Effector memory CD4-positive, alpha-beta T cell (primary cell): ENCODE measurements around the gene MYO16.
"Not testable (repeated sequence)": the region's sequence is repeated elsewhere in the genome, so short reads cannot be mapped to it uniquely, and the experiment has no call there.

Source experiments
- DNase-seq, 3 donors: peaks; one replicate each; pipeline ENCODE4 v3.0.0-alpha.2; 2020
- H3K27ac ChIP-seq: 2 replicates; pipeline ENCODE4 v1.7.0; 2013; ENCODE audit warnings: mild to moderate bottlenecking, low read length, moderate library complexity; ENCODE audit not compliant: insufficient read depth, poor library complexity, severe bottlenecking
- H3K27me3 ChIP-seq: replicated peaks from 2 replicates; pipeline ENCODE4 v1.7.0; 2013; ENCODE audit warnings: mild to moderate bottlenecking, low read length; ENCODE audit not compliant: insufficient read depth, control insufficient read depth, poor library complexity, severe bottlenecking
- H3K36me3 ChIP-seq: 2 replicates; pipeline ENCODE4 v1.7.0; 2013; ENCODE audit warnings: mild to moderate bottlenecking, low read length, moderate library complexity; ENCODE audit not compliant: control insufficient read depth, insufficient read depth
- H3K4me1 ChIP-seq: 2 replicates; pipeline ENCODE4 v1.7.0; 2013; ENCODE audit warnings: low read length, mild to moderate bottlenecking; ENCODE audit not compliant: control insufficient read depth, insufficient read depth, poor library complexity, severe bottlenecking
- H3K4me3 ChIP-seq: 2 replicates; pipeline ENCODE4 v1.7.0; 2013; ENCODE audit warnings: low read length, low read depth, mild to moderate bottlenecking; ENCODE audit not compliant: insufficient read depth, poor library complexity, severe bottlenecking
- H3K9me3 ChIP-seq: 2 replicates; pipeline ENCODE4 v1.7.0; 2013; ENCODE audit warnings: mild to moderate bottlenecking, low read length, moderate library complexity; ENCODE audit not compliant: control insufficient read depth

MYO16 gene

DNA sequence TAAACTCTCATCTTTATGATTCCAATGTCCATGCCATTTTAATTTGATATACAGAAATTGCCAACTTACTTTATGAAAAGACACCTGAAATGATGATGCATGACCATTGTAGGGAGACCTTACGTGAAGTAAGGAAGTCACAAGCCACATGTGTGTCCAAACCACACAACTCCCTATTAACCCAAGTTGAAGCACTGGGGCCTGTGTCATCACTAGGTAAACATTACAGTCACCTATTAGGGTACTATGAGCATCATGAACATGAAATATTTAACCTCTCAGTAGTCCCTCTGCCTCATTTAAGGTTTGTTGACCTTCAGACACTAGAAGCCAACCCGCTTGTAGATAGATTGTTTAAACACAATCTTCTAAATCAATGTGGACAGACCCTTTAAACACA is 580.1 kb downstream of the MYO16 start:
- H3K9me3 ChIP-seq = no peaks in the 10 kb centered on the region
- H3K4me3 ChIP-seq = no peak overlapping the region
- DNase-seq = no peak
- H3K4me1 ChIP-seq = no peaks in the 10 kb centered on the region
- no peaks in the 10 kb centered on the region for H3K36me3 ChIP-seq
- H3K27me3 ChIP-seq = no peaks in the 10 kb centered on the region
- H3K27ac ChIP-seq = no peak overlapping the region

DNA sequence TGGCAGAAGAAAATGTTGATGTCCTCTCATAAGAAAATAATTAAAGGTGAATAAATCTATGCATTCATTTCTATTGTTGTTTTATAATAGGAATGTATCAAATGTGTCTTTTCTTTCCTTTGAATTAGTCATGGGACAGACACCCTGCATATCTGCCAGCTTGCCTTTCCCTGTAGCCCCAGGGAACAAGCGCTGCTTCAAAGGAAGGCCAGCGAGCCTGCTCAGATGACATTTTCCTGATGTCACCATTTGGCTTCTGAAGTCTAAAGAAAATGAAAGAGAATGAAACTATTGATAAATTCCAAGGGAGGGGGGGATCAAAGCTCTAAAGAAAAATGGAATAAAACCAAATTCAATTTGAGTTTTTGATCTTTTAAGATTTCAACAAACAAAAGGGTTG is 582.2 kb downstream of the MYO16 start:
- DNase-seq = no peak
- Histone ChIP-seq H3K27ac (no peak overlapping the region), H3K9me3 (no peaks in the 10 kb centered on the region)

DNA sequence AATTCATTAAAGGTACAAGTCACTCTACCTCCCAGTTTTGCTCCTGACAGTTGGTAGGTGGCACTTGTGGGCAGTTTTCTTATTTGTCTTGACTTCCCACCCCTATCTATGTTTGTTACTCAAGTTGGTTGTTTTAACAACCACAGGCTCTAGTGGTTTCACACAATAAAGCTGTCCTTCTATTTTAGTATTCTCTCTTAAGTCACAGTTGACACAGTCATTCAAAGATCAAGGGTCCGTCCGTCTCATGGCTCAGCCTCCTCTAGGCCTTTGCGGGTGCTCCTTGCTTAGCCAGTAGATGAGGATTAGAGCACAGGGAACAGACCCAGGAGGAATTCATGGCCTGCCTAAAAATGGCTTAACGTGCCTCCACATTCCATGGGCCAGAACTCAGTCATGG is 583.2 kb downstream of the MYO16 start:
- H3K36me3 ChIP-seq = no peaks in the 10 kb centered on the region
- no peaks in the 10 kb centered on the region for H3K4me1 ChIP-seq
- no peak overlapping the region for H3K4me3 ChIP-seq
- no peak for DNase-seq
- H3K9me3 ChIP-seq = no peaks in the 10 kb centered on the region
- H3K27ac ChIP-seq = no peak overlapping the region
- no peaks in the 10 kb centered on the region for H3K27me3 ChIP-seq

More for the DNA sequence above, 582.2 kb downstream of the MYO16 start:
- Histone ChIP-seq H3K4me1 (no peaks in the 10 kb centered on the region), H3K36me3 (no peaks in the 10 kb centered on the region), H3K27me3 (no peaks in the 10 kb centered on the region), H3K4me3 (no peak overlapping the region)

DNA sequence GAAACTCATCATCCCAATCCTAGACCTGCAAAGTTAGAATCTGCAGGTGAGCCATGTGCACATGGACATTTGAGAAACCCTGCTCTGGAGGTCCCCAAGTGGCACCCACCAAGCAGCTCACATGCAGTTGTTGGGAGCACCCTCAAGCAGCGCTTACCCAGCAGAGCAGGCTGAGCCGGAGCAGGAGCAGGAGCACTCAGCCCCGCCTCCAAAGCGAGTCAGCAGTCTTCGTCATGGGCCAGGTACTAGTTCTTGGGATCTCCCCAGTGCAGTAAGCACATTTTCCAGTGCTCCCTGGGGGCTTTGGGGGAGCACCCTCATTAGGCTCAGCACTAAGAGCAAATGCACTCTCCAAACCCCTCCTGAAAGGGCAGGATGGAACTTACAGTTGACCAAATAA is 584.3 kb downstream of the MYO16 start:
- Histone ChIP-seq H3K9me3 (no peaks in the 10 kb centered on the region), H3K27ac (no peak overlapping the region), H3K36me3 (no peaks in the 10 kb centered on the region), H3K4me3 (no peak overlapping the region), H3K27me3 (no peaks in the 10 kb centered on the region), H3K4me1 (no peaks in the 10 kb centered on the region)
- no peak for DNase-seq

DNA sequence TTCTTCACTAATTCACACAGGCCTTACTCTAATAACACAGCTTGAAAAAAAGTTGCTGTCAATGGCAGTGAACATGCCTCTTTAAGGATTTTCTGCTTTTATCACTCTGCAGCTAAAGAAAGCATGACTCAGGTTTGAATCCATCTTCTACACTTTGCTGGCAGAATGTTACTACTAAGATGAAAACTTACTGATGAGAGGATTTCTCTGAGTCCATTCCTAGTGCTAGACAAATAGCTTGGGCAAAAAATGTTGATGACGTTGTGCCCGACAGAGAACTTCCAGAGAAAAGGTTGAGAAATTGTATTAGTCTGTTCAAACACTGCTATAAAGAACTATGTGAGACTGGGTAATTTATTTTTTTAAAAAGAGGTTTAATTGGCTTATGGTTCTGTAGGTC is 585.0 kb downstream of the MYO16 start:
- Histone ChIP-seq H3K4me3 (no peak overlapping the region), H3K36me3 (no peaks in the 10 kb centered on the region), H3K9me3 (no peaks in the 10 kb centered on the region), H3K27ac (no peak overlapping the region), H3K27me3 (no peaks in the 10 kb centered on the region), H3K4me1 (no peaks in the 10 kb centered on the region)
- DNase-seq = no peak

DNA sequence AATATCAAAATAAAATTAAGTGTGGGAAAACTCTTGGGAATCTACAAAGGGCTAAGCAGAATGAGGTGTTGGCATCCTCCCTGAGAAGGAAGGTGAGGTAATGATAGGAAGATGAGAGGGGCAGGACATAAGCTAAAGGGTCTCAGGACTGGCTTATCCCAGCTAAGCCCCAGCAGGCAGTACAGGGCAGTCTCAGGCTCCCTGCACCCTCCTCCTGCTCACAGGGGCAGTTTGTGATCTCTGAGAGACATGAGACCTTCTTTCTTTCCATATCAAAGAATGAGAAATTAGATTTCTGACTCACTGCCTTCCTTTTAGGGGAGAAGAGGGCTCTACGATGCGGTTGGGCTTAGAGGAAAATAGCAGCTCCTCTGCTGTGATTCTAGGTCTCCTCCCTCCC is 586.0 kb downstream of the MYO16 start:
- Histone ChIP-seq H3K4me3 (no peak overlapping the region), H3K27ac (no peak overlapping the region), H3K9me3 (no peaks in the 10 kb centered on the region), H3K27me3 (no peaks in the 10 kb centered on the region), H3K4me1 (no peaks in the 10 kb centered on the region), H3K36me3 (no peaks in the 10 kb centered on the region)
- DNase-seq = no peak

GRCh38 chr13:109217510-109217909 is 588.1 kb downstream of the MYO16 start:
- not testable (repeated sequence) for H3K4me1 ChIP-seq, H3K9me3 ChIP-seq, H3K36me3 ChIP-seq, DNase-seq, H3K27me3 ChIP-seq, H3K27ac ChIP-seq, H3K4me3 ChIP-seq

DNA sequence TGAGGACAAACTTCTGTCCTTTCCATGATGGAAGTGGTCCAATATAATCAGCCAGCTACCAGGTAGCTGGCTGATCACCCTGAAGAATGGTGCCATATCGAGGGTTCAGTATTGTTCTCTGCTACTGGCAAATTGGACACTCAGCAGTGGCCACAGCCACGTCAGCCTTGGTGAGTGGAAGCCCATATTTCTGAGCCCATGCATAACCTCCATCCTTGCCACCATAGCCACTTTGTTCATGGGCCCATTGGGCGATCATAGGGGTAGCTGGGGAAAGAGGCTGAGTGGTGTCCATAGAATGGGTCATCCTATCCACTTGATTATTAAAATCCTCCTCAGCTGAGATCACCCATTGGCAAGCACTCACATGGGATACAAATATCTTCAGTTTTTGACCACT is 591.2 kb downstream of the MYO16 start:
- no peak overlapping the region for H3K4me3 ChIP-seq
- H3K9me3 ChIP-seq = no peaks in the 10 kb centered on the region
- no peak overlapping the region for H3K27ac ChIP-seq
- H3K36me3 ChIP-seq = no peaks in the 10 kb centered on the region
- no peaks in the 10 kb centered on the region for H3K4me1 ChIP-seq
- no peak for DNase-seq
- no peaks in the 10 kb centered on the region for H3K27me3 ChIP-seq

- H3K27ac ChIP-seq = no peak overlapping the region
- no peaks in the 10 kb centered on the region for H3K9me3 ChIP-seq
- no peaks in the 10 kb centered on the region for H3K4me1 ChIP-seq
- H3K27me3 ChIP-seq = no peaks in the 10 kb centered on the region
- no peak for DNase-seq
- no peaks in the 10 kb centered on the region for H3K36me3 ChIP-seq
- H3K4me3 ChIP-seq = no peak overlapping the region
Measured at GRCh38 chr13:109224033-109224432, 594.6 kb downstream of the MYO16 start.

GRCh38 chr13:109226631-109227030 is 597.2 kb downstream of the MYO16 start:
- Histone ChIP-seq H3K27ac (no peak overlapping the region), H3K27me3 (no peaks in the 10 kb centered on the region), H3K4me3 (no peak overlapping the region), H3K4me1 (no peaks in the 10 kb centered on the region), H3K36me3 (no peaks in the 10 kb centered on the region), H3K9me3 (no peaks in the 10 kb centered on the region)
- DNase-seq = no peak
